ENCODE measurements around the gene DLX4.
A peak's percentile ranks its signal among the peaks of the same experiment; 100 is the strongest.

DLX4 gene

DNA sequence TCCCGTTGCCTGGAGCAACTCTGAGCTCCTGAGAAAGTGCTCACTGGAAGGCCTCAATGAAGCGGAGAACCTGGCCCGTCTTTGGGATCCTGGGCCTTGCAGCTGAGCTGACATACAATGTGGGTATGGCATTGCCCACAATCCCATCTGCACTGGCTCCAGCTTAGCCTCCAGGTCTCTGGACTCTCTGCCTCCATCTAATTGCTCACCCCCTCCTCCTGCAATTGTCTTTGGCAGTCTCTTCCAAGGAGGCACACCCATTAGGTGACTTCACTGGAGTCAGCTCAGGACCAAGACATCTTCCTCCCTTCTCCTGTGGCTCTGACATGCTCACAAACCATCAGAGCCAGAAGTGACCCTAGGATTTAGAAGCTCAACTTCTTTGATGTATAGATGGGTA lies 1.5 kb downstream of the DLX4 start:
- no peaks in the 10 kb centered on the region for H3K36me3 Mint-ChIP-seq (ENCODE audit: low read depth)
- DNase-seq = no peak
- peak overlapping the region; percentile 29 for H3K4me3 Mint-ChIP-seq
- no peaks in the 10 kb centered on the region for H3K9me3 Mint-ChIP-seq
- H3K4me1 Mint-ChIP-seq = peaks cover 52% of the 10 kb centered on the region
- no peak for TF ChIP-seq CTCF (IDR thresholded peaks at IDR 0.05)
- H3K27ac Mint-ChIP-seq = no peak overlapping the region
- peaks cover 100% of the 10 kb centered on the region for H3K27me3 Mint-ChIP-seq (ENCODE audit: low read depth, poor library complexity)

DNA sequence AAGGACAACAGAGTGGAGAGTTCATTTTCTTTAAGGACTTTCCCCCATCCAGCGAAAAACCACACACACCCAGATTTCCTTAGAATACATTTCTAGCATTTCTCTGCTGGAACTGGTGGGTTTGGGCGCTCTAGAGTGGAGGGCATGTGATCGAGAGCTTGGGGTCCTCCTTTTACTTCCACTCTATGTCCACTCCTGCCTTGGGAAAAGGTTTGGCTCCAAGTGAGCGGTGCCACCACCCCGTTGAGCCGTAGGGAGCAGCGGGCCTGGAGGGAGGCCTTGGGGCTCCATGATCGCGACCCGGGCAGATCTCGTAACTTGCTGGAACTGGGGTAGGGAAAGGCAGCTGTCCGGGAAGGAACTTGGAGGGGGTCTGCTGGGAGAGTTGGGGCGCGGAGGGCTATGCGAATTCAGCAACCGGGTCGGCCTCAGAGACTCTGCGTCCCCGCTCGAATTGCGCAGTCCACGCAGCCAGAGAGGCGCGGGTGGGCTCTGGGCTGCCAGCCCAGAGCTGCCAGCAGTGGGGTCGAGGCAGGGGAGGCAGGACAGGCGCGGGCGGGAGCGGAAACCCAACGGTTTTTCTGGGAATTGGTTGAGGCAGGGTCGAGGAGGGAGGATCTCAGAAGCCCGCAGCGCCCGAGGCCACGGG lies 2.3 kb downstream of the DLX4 start:
- H3K27me3 Mint-ChIP-seq (ENCODE audit: low read depth, poor library complexity) = peaks cover 99% of the 10 kb centered on the region
- no peak for TF ChIP-seq CTCF (IDR thresholded peaks at IDR 0.05)
- DNase-seq = no peak
- H3K4me1 Mint-ChIP-seq = peaks cover 53% of the 10 kb centered on the region
- no peaks in the 10 kb centered on the region for H3K9me3 Mint-ChIP-seq
- H3K4me3 Mint-ChIP-seq = peak overlapping the region; percentile 59
- no peaks in the 10 kb centered on the region for H3K36me3 Mint-ChIP-seq (ENCODE audit: low read depth)
- H3K27ac Mint-ChIP-seq = no peak overlapping the region

DNA sequence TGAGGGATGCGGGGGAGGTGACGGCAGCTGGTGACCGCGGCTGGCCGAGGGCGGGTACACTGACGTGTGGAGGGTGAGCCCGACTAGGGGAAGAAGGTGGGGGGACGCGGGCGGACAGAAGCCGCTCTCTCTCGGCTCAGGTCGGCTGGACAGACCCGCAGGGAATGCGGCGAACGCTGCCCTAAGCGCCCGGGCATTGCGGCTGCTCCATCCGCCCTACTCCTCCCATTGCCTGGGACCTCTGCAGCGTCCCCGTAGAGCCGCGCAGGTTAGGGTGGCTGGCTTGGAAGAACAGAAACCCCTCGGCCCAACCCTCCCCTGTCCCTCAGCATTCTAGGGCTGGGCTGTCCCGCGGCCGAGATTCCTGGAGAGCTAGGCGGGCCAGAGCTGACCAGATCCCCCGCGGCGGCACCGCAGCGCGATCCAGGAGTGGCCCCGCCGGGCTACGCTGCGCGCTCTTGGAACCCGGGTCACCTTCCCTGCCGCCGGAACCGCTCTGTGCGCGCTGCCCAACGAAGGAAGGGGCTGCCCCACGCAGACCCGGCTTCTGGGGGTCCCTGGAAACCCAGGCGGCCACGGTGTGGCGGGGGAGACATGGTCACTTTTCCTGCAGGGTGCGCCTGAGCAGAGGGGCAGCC lies 3.0 kb downstream of the DLX4 start:
- peak; percentile 68 for DNase-seq
- Mint-ChIP-seq H3K27me3 (ENCODE audit: low read depth, poor library complexity) (peaks cover 99% of the 10 kb centered on the region), H3K4me1 (peaks cover 60% of the 10 kb centered on the region), H3K4me3 (peak overlapping the region; percentile 59), H3K36me3 (ENCODE audit: low read depth) (no peaks in the 10 kb centered on the region), H3K9me3 (no peaks in the 10 kb centered on the region), H3K27ac (no peak overlapping the region)
- TF ChIP-seq CTCF (IDR thresholded peaks at IDR 0.05) = no peak

DNA sequence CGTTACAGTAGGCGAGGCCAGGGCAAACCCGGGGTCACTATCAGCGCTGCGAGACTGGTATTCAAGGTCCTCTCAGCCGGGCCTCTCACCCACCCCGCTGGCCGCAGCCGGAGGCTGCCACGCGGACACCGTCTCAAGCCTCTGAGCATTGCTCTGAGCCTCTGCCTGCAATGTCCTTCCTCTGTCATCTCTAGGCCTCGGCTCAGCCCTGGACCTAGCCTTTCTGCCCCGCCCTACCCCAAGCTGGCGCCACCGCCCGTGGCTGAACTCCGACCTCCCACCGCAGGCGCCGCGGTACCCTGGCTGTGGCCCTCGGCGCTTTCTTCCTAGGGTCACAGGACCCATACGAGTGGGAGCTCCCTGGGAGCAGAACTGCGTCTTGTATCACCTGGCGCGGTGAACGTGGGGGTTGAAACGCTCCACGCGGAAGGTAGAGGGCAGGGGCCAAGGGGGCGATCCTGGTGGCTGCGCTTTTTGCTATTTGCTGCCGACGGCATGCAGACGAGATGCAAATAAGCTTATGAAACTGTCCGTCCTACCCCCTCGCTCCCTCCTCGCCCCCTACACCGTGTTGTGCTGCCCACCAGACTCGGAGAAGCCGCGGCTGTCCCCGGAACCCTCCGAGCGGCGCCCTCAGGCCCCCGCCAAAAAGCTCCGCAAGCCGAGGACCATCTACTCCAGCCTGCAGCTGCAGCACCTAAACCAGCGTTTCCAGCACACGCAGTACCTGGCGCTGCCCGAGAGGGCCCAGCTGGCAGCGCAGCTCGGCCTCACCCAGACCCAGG lies 3.7 kb downstream of the DLX4 start:
- peak; percentile 37 for DNase-seq
- Mint-ChIP-seq H3K36me3 (ENCODE audit: low read depth) (no peaks in the 10 kb centered on the region), H3K9me3 (no peaks in the 10 kb centered on the region), H3K4me1 (peaks cover 67% of the 10 kb centered on the region), H3K4me3 (peak overlapping the region; percentile 56), H3K27ac (no peak overlapping the region), H3K27me3 (ENCODE audit: low read depth, poor library complexity) (peaks cover 99% of the 10 kb centered on the region)
- no peak for TF ChIP-seq CTCF (IDR thresholded peaks at IDR 0.05)

GRCh38 chr17:49973271-49973615 lies 4.3 kb downstream of the DLX4 start:
- Mint-ChIP-seq H3K36me3 (ENCODE audit: low read depth) (no peaks in the 10 kb centered on the region), H3K9me3 (no peaks in the 10 kb centered on the region), H3K27me3 (ENCODE audit: low read depth, poor library complexity) (peaks cover 99% of the 10 kb centered on the region), H3K27ac (no peak overlapping the region), H3K4me1 (peaks cover 72% of the 10 kb centered on the region), H3K4me3 (peak overlapping the region; percentile 56)
- DNase-seq = no peak
- no peak for TF ChIP-seq CTCF (IDR thresholded peaks at IDR 0.05)
